Measurements from ENCODE around the gene EDARADD. TPM values are rescaled to one million over a fixed set of nuclear protein-coding genes. Genes with fewer than 3 reads are reported as not detected.

The EDARADD gene
- total RNA-seq, result 1 to 10 TPM; 1.4 to 7.4 (median 2.6) TPM
- polyA plus RNA-seq, result under 1 TPM; 0.22 to 0.42 (median 0.41) TPM
- long read RNA-seq, donor 1, result 0 reads
- long read RNA-seq, donor 2, partial matches to known transcripts, result 0 of 2 reads
- long read RNA-seq, donor 2, other reads (novel, unspliced or antisense), result 0 of 2 reads

GRCh38 chr1:236393681-236394481 is at the start of gene EDARADD:
Gene EDARADD (plus strand): TSS chr1:236394286. CDS start chr1:236394445, 159 bp downstream.
- peak within 1 kb of the TSS in 7 of 8 donors; percentile 51 to 77 (median 62) for H3K27ac ChIP-seq

GRCh38 chr1:236345728-236346127 is 48.4 kb upstream of the EDARADD start:
- no peak for DNase-seq
- intact Hi-C loops (cut with DNase I; ENCODE audit: low total_unique reads), result no loop called here
- H3K4me3 ChIP-seq, result no peak overlapping the region
- no peaks in the 10 kb centered on the region for H3K4me1 ChIP-seq
- no peaks in the 10 kb centered on the region for H3K9me3 ChIP-seq
- 17 to 47% (median 24%) methylated on average over 1 of the region's 1 CpG for WGBS, 5 donors
- peaks cover 0 to 23% (median 0%) of the 10 kb centered on the region in 7 donors for H3K27me3 ChIP-seq (replicated peaks in 1 of 7)
- H3K27ac ChIP-seq, result no peak overlapping the region
- no peak for TF ChIP-seq POLR2AphosphoS5 (IDR thresholded peaks at IDR 0.05)
- TF ChIP-seq POLR2A (IDR thresholded peaks at IDR 0.05), result no peak
- TF ChIP-seq CTCF (IDR thresholded peaks at IDR 0.05 in 8 of 11, conservative IDR thresholded peaks at IDR 0.05 in 3 of 11), result no peak
- H3K36me3 ChIP-seq, result no peaks in the 10 kb centered on the region

More at GRCh38 chr1:236393681-236394481, at the start of gene EDARADD:
- intact Hi-C loops (cut with DNase I; ENCODE audit: low total_unique reads), result no loop called here
- H3K27me3 ChIP-seq (replicated peaks in 1 of 7), result peaks cover 0 to 59% (median 22%) of the 10 kb centered on the region in 7 donors
- H3K4me1 ChIP-seq, result peaks cover 5 to 33% (median 24%) of the 10 kb centered on the region in 6 donors
- no peaks in the 10 kb centered on the region for H3K9me3 ChIP-seq
- peak within 1 kb of the TSS; percentile 66 to 83 (median 71) for H3K4me3 ChIP-seq
- no peak for TF ChIP-seq CTCF (IDR thresholded peaks at IDR 0.05 in 8 of 11, conservative IDR thresholded peaks at IDR 0.05 in 3 of 11)
- TF ChIP-seq POLR2A (IDR thresholded peaks at IDR 0.05), result no peak
- no peak for TF ChIP-seq POLR2AphosphoS5 (IDR thresholded peaks at IDR 0.05)
- no peaks in the 10 kb centered on the region for H3K36me3 ChIP-seq
- no peak for DNase-seq
- 47 to 57% (median 49%) methylated on average over 13 of the region's 13 CpGs for WGBS, 5 donors

- no peak overlapping the region for H3K4me3 ChIP-seq
- H3K9me3 ChIP-seq, result no peaks in the 10 kb centered on the region
- H3K27ac ChIP-seq, result no peak overlapping the region
- WGBS, 5 donors, result 90 to 97% (median 94%) methylated on average over 22 to 31 of the region's 31 CpGs
- peaks cover 0 to 23% (median 0%) of the 10 kb centered on the region in 7 donors for H3K27me3 ChIP-seq (replicated peaks in 1 of 7)
- H3K36me3 ChIP-seq, result no peaks in the 10 kb centered on the region
- DNase-seq, result no peak
- H3K4me1 ChIP-seq, result no peaks in the 10 kb centered on the region
- intact Hi-C loops (cut with DNase I; ENCODE audit: low total_unique reads), result no loop called here
- TF ChIP-seq POLR2AphosphoS5 (IDR thresholded peaks at IDR 0.05) (no peak), POLR2A (IDR thresholded peaks at IDR 0.05) (no peak), CTCF (IDR thresholded peaks at IDR 0.05 in 8 of 11, conservative IDR thresholded peaks at IDR 0.05 in 3 of 11) (no peak)
Measured at GRCh38 chr1:236348071-236348470, 46.0 kb upstream of the EDARADD start.

GRCh38 chr1:236350308-236350707 is 43.8 kb upstream of the EDARADD start:
- no peak for DNase-seq
- Histone ChIP-seq H3K36me3 (no peaks in the 10 kb centered on the region), H3K4me3 (no peak overlapping the region), H3K27ac (no peak overlapping the region), H3K9me3 (no peaks in the 10 kb centered on the region), H3K27me3 (replicated peaks in 1 of 7) (peaks cover 0 to 23% (median 0%) of the 10 kb centered on the region in 7 donors), H3K4me1 (no peaks in the 10 kb centered on the region)
- intact Hi-C loops (cut with DNase I; ENCODE audit: low total_unique reads), result no loop called here
- TF ChIP-seq CTCF (IDR thresholded peaks at IDR 0.05 in 8 of 11, conservative IDR thresholded peaks at IDR 0.05 in 3 of 11), result no peak
- no peak for TF ChIP-seq POLR2A (IDR thresholded peaks at IDR 0.05)
- TF ChIP-seq POLR2AphosphoS5 (IDR thresholded peaks at IDR 0.05), result no peak
- 90 to 96% (median 91%) methylated on average over 5 of the region's 5 CpGs for WGBS, 5 donors

Data from spleen (tissue), 13 donors.